ENCODE results near the gene ID2.

ID2 gene

DNA sequence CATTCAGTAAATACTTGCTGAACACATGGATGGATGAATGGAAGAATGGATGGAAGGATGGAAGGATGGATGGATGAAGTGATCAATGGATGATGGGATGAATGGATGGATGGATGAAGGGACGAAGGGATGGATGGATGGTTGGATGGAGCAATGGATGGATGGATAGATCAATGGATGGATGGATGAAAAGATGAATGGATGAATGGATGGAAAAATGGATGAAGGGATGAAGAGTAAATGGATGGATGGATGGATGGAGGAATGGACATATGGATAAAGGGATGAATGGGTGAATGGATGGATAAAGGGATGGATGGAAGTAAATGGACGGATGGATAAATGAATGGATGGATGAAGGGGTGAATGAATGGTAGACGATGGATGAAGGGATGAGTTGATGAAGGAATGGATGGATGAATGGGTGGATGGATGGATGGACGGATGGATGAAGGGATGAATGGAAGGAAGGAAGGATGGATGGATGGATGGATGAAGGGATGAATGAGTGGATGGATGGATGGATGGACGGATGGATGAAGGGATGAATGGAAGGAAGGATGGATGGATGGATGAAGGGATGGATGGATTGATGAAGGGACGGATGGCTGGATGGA lies 13.9 kb upstream of the ID2 start:
- DNase-seq (ENCODE audit: low read depth), result no peak
- TF ChIP-seq CTCF (IDR thresholded peaks at IDR 0.05; ENCODE audit: insufficient read depth, low read depth, low read length, missing control alignments), result no peak
- no peak overlapping the region for H3K4me3 ChIP-seq (ENCODE audit: low read length)

GRCh38 chr2:8669157-8669817 lies 12.6 kb upstream of the ID2 start:
- no peak overlapping the region for H3K4me3 ChIP-seq (ENCODE audit: low read length)

DNA sequence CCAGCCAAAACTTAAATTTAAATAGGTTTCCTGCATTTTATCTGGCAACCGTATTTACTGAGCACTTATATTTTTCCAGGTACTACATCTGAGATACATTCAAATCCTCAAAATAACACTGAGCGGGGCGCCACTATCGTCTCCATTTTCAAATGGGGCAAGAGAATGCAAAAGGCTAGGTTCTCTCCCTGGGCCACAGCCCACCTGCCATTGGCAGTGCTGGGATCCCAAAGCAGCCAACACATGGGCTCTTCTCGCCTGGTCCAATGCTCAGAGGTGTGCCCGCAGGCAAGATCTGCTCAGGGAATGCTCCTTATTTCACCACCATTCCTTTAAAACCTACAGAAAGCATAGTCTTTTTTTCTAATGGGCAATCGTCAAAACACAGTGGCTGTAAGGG lies 11.3 kb upstream of the ID2 start:
- H3K4me3 ChIP-seq (ENCODE audit: low read length), result no peak overlapping the region
- no peak for TF ChIP-seq CTCF (IDR thresholded peaks at IDR 0.05; ENCODE audit: insufficient read depth, low read depth, low read length, missing control alignments)
- no peak for DNase-seq (ENCODE audit: low read depth)

More at GRCh38 chr2:8669157-8669817, 12.6 kb upstream of the ID2 start:
- TF ChIP-seq CTCF (IDR thresholded peaks at IDR 0.05; ENCODE audit: insufficient read depth, low read depth, low read length, missing control alignments), result no peak
- DNase-seq (ENCODE audit: low read depth), result no peak

DNA sequence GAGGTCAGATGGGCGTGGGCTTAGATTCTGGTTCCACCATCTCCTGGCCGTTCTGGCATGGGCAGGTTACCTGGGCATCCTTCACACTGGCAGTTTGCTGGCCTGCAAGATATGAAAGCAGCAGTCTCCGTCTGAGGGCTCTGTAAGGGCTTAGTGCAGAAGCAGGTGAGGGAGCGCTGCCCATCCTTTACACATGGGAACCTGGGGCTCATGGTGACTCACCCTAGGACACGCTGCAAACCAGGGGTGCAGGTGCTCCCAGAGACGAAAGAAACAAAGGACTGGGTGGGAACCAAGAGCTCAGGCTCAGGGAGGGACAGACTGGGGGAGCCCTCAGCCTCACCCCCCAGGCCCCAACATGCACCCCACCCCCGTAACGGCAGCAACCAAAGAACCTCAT lies 10.7 kb upstream of the ID2 start:
- H3K4me3 ChIP-seq (ENCODE audit: low read length), result no peak overlapping the region
- no peak for DNase-seq (ENCODE audit: low read depth)
- TF ChIP-seq CTCF (IDR thresholded peaks at IDR 0.05; ENCODE audit: insufficient read depth, low read depth, low read length, missing control alignments), result no peak

- TF ChIP-seq CTCF (IDR thresholded peaks at IDR 0.05; ENCODE audit: insufficient read depth, low read depth, low read length, missing control alignments), result no peak
- no peak overlapping the region for H3K4me3 ChIP-seq (ENCODE audit: low read length)
- DNase-seq (ENCODE audit: low read depth), result no peak
Observed at GRCh38 chr2:8671802-8672201, 10.1 kb upstream of the ID2 start.

DNA sequence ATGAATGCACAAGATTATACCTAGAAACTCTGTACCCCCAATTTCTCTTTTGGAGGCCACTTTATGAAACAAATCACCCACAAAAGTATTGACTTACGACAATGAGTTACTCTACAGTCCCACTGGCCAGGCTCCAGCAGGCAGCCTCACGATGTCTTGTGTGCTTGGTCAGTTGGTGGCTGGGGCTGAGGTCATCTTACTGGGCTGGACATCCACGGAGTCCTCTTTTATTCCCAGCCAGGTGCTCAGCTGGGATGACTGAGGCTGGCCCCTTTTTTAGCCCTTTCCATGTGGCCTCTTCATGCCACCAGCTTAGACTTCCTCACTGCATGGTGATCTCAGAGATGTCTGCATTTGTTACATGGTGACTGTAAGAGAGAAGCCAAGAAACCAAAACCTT lies 8.9 kb upstream of the ID2 start:
- no peak overlapping the region for H3K4me3 ChIP-seq (ENCODE audit: low read length)
- DNase-seq (ENCODE audit: low read depth), result no peak
- TF ChIP-seq CTCF (IDR thresholded peaks at IDR 0.05; ENCODE audit: insufficient read depth, low read depth, low read length, missing control alignments), result no peak

- DNase-seq (ENCODE audit: low read depth), result no peak
- no peak overlapping the region for H3K4me3 ChIP-seq (ENCODE audit: low read length)
- TF ChIP-seq CTCF (IDR thresholded peaks at IDR 0.05; ENCODE audit: insufficient read depth, low read depth, low read length, missing control alignments), result no peak
Observed at GRCh38 chr2:8673381-8673780, 8.5 kb upstream of the ID2 start.

Measured in epithelial cell of esophagus (primary cell).